Memory B cell (primary cell): Measurements from ENCODE around the gene CILP2.

Experiments used
- ATAC-seq: fragments of 150-1000 bp; cut with Tn5 transposase; 2 replicates; pipeline ENCODE4 v1.10.0; 2021; ENCODE audit warnings: low read depth, mild to moderate bottlenecking, moderate library complexity
- DNase-seq, 2 donors: peaks; one replicate each; pipeline ENCODE4 v3.0.0; 2022; ENCODE audit warnings: low spot score in 2 of 2
- H3K27ac Mint-ChIP-seq: one replicate; pipeline ENCODE4 v1.8.0; 2022; ENCODE audit warnings: mild to moderate bottlenecking, moderate library complexity, mixed read lengths
- H3K27me3 Mint-ChIP-seq: one replicate; pipeline ENCODE4 v1.8.0; 2022; ENCODE audit warnings: mixed read lengths
- H3K36me3 Mint-ChIP-seq: one replicate; pipeline ENCODE4 v1.8.0; 2022; ENCODE audit warnings: mild to moderate bottlenecking, mixed read lengths
- H3K4me1 Mint-ChIP-seq: one replicate; pipeline ENCODE4 v1.8.0; 2022; ENCODE audit warnings: mixed read lengths
- H3K4me3 Mint-ChIP-seq: one replicate; pipeline ENCODE4 v1.8.0; 2022; ENCODE audit warnings: mild to moderate bottlenecking, moderate library complexity, mixed read lengths
- H3K9me3 Mint-ChIP-seq: one replicate; pipeline ENCODE4 v1.8.0; 2022; ENCODE audit warnings: mixed read lengths

CILP2 gene

DNA sequence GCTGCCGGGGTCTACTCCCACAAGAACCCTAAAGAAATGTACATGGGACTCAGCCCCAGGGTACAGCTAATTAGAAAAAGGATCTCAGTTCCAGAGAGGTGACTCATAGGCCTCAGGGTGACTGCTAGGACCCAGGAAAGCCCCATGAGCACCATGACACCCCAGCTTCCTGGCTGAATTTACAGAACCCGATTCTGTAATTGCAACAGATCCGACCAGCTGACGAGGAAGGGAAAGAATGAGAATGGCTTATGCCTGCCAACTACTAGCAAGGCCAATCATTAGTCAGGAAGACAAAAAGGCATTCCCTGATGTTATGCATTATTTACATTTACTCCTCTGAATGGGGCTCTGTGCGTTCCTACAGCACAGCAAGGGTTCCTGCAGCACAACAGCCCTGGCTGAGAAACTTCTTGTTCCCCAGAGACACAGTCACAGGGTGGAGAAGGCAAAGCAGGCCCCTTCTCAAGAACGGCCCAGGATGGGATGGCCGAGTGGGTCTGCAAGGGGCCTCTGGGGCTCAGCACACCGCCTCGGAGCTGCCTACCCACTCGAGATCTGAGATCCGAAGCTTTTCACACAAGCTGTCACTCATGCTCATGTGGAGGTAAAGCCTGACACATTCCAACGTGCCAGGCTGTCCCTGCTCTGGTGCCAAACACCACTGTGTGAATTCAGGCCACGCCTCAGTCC is 53.2 kb downstream of the CILP2 start:
- Mint-ChIP-seq H3K27ac (peak overlapping the region; percentile 95), H3K9me3 (no peaks in the 10 kb centered on the region), H3K4me1 (peaks cover 17% of the 10 kb centered on the region), H3K36me3 (no peaks in the 10 kb centered on the region), H3K27me3 (no peaks in the 10 kb centered on the region), H3K4me3 (peak overlapping the region; percentile 65)
- DNase-seq (peak; percentile 30 to 66), ATAC-seq (peak; percentile 96)

DNA sequence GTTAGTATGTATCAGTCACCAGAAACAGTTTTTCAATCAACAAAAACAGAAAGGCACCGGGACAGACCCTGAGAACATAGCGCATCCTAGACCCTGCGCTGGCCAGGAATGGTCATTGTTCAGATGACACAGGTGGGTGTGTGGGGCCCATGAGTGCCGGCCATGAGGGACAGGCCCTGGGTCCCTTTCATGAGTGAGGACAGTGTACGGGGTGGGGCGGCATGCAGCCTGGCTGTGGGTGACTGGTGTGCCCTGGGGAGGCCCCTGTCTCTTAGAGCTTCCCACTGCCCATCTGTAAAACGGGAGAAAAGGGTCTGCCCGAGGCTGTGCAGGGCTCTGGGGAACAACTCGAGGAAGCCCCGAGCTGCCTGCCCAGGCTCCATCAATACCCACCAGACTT is 54.6 kb downstream of the CILP2 start:
- Mint-ChIP-seq H3K27me3 (no peaks in the 10 kb centered on the region), H3K4me3 (no peak overlapping the region), H3K36me3 (no peaks in the 10 kb centered on the region), H3K27ac (peak overlapping the region; percentile 95), H3K4me1 (peaks cover 23% of the 10 kb centered on the region), H3K9me3 (no peaks in the 10 kb centered on the region)
- ATAC-seq (no peak), DNase-seq (no peak)

DNA sequence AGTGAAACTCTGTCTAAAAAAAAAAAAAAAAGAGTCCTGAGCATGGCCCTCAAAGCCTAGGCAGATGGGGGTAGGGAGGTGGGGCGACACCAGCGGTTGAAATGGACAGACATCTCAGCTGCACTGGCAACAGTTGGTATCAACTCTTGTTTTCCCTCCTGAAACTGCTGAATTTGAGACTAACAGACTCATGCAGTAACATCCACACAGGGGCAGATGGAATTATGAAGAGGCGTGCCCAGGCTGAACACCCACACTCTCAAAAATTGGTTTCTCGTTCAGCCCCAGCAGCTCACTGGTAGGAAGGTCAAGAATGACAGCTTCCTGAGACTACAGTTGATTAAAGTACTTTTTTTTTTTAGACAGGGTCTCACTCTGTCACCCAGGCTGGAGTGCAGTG is 56.3 kb downstream of the CILP2 start:
- Mint-ChIP-seq H3K9me3 (no peaks in the 10 kb centered on the region), H3K36me3 (no peaks in the 10 kb centered on the region), H3K27me3 (no peaks in the 10 kb centered on the region), H3K4me3 (no peak overlapping the region), H3K4me1 (peaks cover 34% of the 10 kb centered on the region), H3K27ac (no peak overlapping the region)
- DNase-seq (no peak), ATAC-seq (no peak)

DNA sequence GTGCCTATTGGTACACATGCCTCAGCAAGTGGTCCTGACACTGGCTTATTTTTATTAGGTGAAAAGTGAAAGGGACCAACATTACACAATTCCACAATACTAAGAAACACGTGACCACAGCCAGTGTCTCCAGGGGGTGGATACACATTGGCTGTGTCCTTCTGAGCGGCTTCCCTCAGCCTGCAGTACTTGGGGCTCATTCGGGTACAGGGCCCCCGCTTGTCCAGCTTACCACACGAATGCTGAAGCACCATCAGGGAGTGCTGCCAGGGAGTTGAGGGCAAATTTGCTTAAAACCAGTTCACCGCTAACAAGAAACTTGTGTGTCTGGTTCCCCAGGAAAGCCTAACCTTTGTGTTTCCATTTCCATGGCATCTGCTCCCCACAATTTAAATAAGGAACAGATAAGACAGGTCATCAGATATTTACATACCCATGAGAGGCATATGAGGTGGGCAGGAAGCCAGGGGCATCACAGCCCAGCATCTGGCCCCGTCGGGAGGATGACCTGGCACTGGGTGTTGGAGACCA is 57.2 kb downstream of the CILP2 start:
- H3K4me1 Mint-ChIP-seq = peaks cover 34% of the 10 kb centered on the region
- H3K27me3 Mint-ChIP-seq = no peaks in the 10 kb centered on the region
- H3K9me3 Mint-ChIP-seq = no peaks in the 10 kb centered on the region
- H3K27ac Mint-ChIP-seq = peak overlapping the region; percentile 64
- H3K36me3 Mint-ChIP-seq = no peaks in the 10 kb centered on the region
- no peak overlapping the region for H3K4me3 Mint-ChIP-seq
- no peak for DNase-seq
- ATAC-seq = no peak
